ENCODE data around the gene RASGRF1.

Gene RASGRF1

GRCh38 chr15:79130535-79131130 is 40.1 kb upstream of the RASGRF1 start:
- TF ChIP-seq CTCF (IDR thresholded peaks at IDR 0.05; ENCODE audit: unreplicated experiment in 3 of 3), result no peak
- Mint-ChIP-seq H3K4me1 (no peaks in the 10 kb centered on the region), H3K27ac (no peak overlapping the region), H3K4me3 (no peak overlapping the region), H3K36me3 (ENCODE audit: low read depth) (no peaks in the 10 kb centered on the region), H3K27me3 (ENCODE audit: low read depth) (peaks cover 21% of the 10 kb centered on the region), H3K9me3 (peaks cover 24% of the 10 kb centered on the region)

GRCh38 chr15:79129235-79129634 is 38.7 kb upstream of the RASGRF1 start:
- H3K27me3 Mint-ChIP-seq (ENCODE audit: low read depth), result peaks cover 28% of the 10 kb centered on the region
- no peaks in the 10 kb centered on the region for H3K4me1 Mint-ChIP-seq
- no peak overlapping the region for H3K4me3 Mint-ChIP-seq
- H3K9me3 Mint-ChIP-seq, result peaks cover 24% of the 10 kb centered on the region
- no peak for TF ChIP-seq CTCF (IDR thresholded peaks at IDR 0.05; ENCODE audit: unreplicated experiment in 3 of 3)
- H3K27ac Mint-ChIP-seq, result no peak overlapping the region
- H3K36me3 Mint-ChIP-seq (ENCODE audit: low read depth), result no peaks in the 10 kb centered on the region

- Mint-ChIP-seq H3K4me1 (no peaks in the 10 kb centered on the region), H3K36me3 (ENCODE audit: low read depth) (no peaks in the 10 kb centered on the region), H3K27ac (no peak overlapping the region), H3K27me3 (ENCODE audit: low read depth) (peaks cover 31% of the 10 kb centered on the region), H3K9me3 (peaks cover 24% of the 10 kb centered on the region), H3K4me3 (no peak overlapping the region)
- no peak for TF ChIP-seq CTCF (IDR thresholded peaks at IDR 0.05; ENCODE audit: unreplicated experiment in 3 of 3)
Measured at GRCh38 chr15:79128556-79128955, 38.0 kb upstream of the RASGRF1 start.

GRCh38 chr15:79124388-79124787 is 33.8 kb upstream of the RASGRF1 start:
- Mint-ChIP-seq H3K4me3 (no peak overlapping the region), H3K9me3 (peaks cover 7% of the 10 kb centered on the region), H3K27me3 (ENCODE audit: low read depth) (peaks cover 50% of the 10 kb centered on the region), H3K27ac (no peak overlapping the region), H3K36me3 (ENCODE audit: low read depth) (no peaks in the 10 kb centered on the region), H3K4me1 (no peaks in the 10 kb centered on the region)
- no peak for TF ChIP-seq CTCF (IDR thresholded peaks at IDR 0.05; ENCODE audit: unreplicated experiment in 3 of 3)

GRCh38 chr15:79122991-79123390 is 32.4 kb upstream of the RASGRF1 start:
- Mint-ChIP-seq H3K27ac (no peak overlapping the region), H3K4me1 (no peaks in the 10 kb centered on the region), H3K36me3 (ENCODE audit: low read depth) (no peaks in the 10 kb centered on the region), H3K9me3 (peaks cover 4% of the 10 kb centered on the region), H3K4me3 (no peak overlapping the region), H3K27me3 (ENCODE audit: low read depth) (peaks cover 43% of the 10 kb centered on the region)
- TF ChIP-seq CTCF (IDR thresholded peaks at IDR 0.05; ENCODE audit: unreplicated experiment in 3 of 3), result no peak

GRCh38 chr15:79122391-79122790 is 31.8 kb upstream of the RASGRF1 start:
- no peak for TF ChIP-seq CTCF (IDR thresholded peaks at IDR 0.05; ENCODE audit: unreplicated experiment in 3 of 3)
- Mint-ChIP-seq H3K4me1 (no peaks in the 10 kb centered on the region), H3K36me3 (ENCODE audit: low read depth) (no peaks in the 10 kb centered on the region), H3K9me3 (no peaks in the 10 kb centered on the region), H3K4me3 (no peak overlapping the region), H3K27me3 (ENCODE audit: low read depth) (peaks cover 39% of the 10 kb centered on the region), H3K27ac (no peak overlapping the region)

Measured in nephron (organoid).